GM23338 (cell line): ENCODE results near the gene MYOM3. TPM values are rescaled to one million over a fixed set of nuclear protein-coding genes. Genes with fewer than 3 reads are reported as not detected.

Experiments used
- ATAC-seq: fragments of 200-7000 bp; cut with Tn5 transposase; 3 replicates; pipeline ENCODE4 v1.9.1; 2020
- DNase-seq: peaks from one replicate; pipeline ENCODE4 v3.0.0-alpha.2; 2015; ENCODE audit warnings: low spot score
- H2AFZ ChIP-seq: fragments of 200-600 bp; sonication (generic); 2 replicates; pipeline ENCODE4 v1.8.0; 2016; ENCODE audit warnings: antibody characterized with exemption, mild to moderate bottlenecking, moderate library complexity
- H3F3A ChIP-seq: fragments of 200-600 bp; sonication (generic); replicated peaks from 2 replicates; pipeline ENCODE4 v1.8.0; 2017; ENCODE audit warnings: antibody characterized with exemption, mixed run types, low read depth
- H3K27ac ChIP-seq: fragments of 200-600 bp; sonication (generic); 2 replicates; pipeline ENCODE4 v1.6.1; 2016; ENCODE audit warnings: low read depth
- H3K27me3 ChIP-seq: fragments of 200-600 bp; sonication (generic); 2 replicates; pipeline ENCODE4 v1.8.0; 2016; ENCODE audit warnings: mild to moderate bottlenecking, mixed run types, moderate library complexity; ENCODE audit not compliant: insufficient read depth
- H3K36me3 ChIP-seq: fragments of 200-600 bp; sonication (generic); 2 replicates; pipeline ENCODE4 v1.8.0; 2016; ENCODE audit warnings: mild to moderate bottlenecking; ENCODE audit not compliant: insufficient read depth
- H3K4me1 ChIP-seq: fragments of 200-600 bp; sonication (generic); 2 replicates; pipeline ENCODE4 v1.8.0; 2016; ENCODE audit warnings: mild to moderate bottlenecking, moderate library complexity; ENCODE audit not compliant: insufficient read depth
- H3K4me2 ChIP-seq: fragments of 200-600 bp; sonication (generic); 2 replicates; pipeline ENCODE4 v1.7.1; 2017; ENCODE audit warnings: mixed run types
- H3K4me3 ChIP-seq: fragments of 200-600 bp; sonication (generic); 2 replicates; pipeline ENCODE4 v1.6.1; 2016; ENCODE audit warnings: mixed run types
- H3K79me2 ChIP-seq: fragments of 200-600 bp; sonication (generic); replicated peaks from 2 replicates; pipeline ENCODE4 v1.8.0; 2017; ENCODE audit warnings: mild to moderate bottlenecking; ENCODE audit not compliant: insufficient read depth
- H3K9me2 ChIP-seq: fragments of 200-600 bp; sonication (generic); 2 replicates; pipeline ENCODE4 v1.8.0; 2017; ENCODE audit not compliant: insufficient read depth
- H4K20me1 ChIP-seq: fragments of 200-600 bp; sonication (generic); replicated peaks from 2 replicates; pipeline ENCODE4 v1.8.0; 2017; ENCODE audit warnings: mild to moderate bottlenecking; ENCODE audit not compliant: insufficient read depth
- H3K27ac Mint-ChIP-seq: 2 replicates; pipeline ENCODE4 v1.8.0; 2020; ENCODE audit warnings: inconsistent platforms, mild to moderate bottlenecking, moderate library complexity, mixed read lengths
- H3K27me3 Mint-ChIP-seq: 3 replicates; pipeline ENCODE4 v1.8.0; 2022; ENCODE audit warnings: low read depth, mild to moderate bottlenecking, moderate library complexity, mixed read lengths, inconsistent platforms; ENCODE audit not compliant: insufficient read depth, poor library complexity
- H3K36me3 Mint-ChIP-seq: 3 replicates; pipeline ENCODE4 v1.8.0; 2021; ENCODE audit warnings: low read depth, mild to moderate bottlenecking, inconsistent platforms, moderate library complexity, mixed read lengths
- H3K4me1 Mint-ChIP-seq: 3 replicates; pipeline ENCODE4 v1.8.0; 2020; ENCODE audit warnings: mild to moderate bottlenecking, inconsistent platforms, mixed read lengths
- H3K4me3 Mint-ChIP-seq: 3 replicates; pipeline ENCODE4 v1.8.0; 2021; ENCODE audit warnings: moderate library complexity, mild to moderate bottlenecking, inconsistent platforms, mixed read lengths
- H3K9me3 Mint-ChIP-seq: 3 replicates; pipeline ENCODE4 v1.8.0; 2020; ENCODE audit warnings: moderate library complexity, mild to moderate bottlenecking, inconsistent platforms, mixed read lengths
- CREB1 ChIP-seq: fragments of 250-450 bp; sonication (Bioruptor Pico); IDR thresholded peaks from 2 replicates; pipeline ENCODE4 v1.5.0; 2020; ENCODE audit warnings: low read depth, mild to moderate bottlenecking, moderate library complexity
- EZH2phosphoT487 ChIP-seq: fragments of 200-600 bp; sonication (generic); IDR thresholded peaks from one replicate; pipeline ENCODE4 v1.8.1; 2018; ENCODE audit warnings: antibody characterized with exemption; ENCODE audit not compliant: unreplicated experiment
- REST ChIP-seq: IDR thresholded peaks from one replicate; pipeline ENCODE4 v1.6.1; 2018; ENCODE audit warnings: antibody characterized with exemption; ENCODE audit not compliant: unreplicated experiment
- ZNF114 ChIP-seq: fragments of 250-450 bp; sonication (Bioruptor Pico); IDR thresholded peaks from 2 replicates; pipeline ENCODE4 v1.5.0; 2020; ENCODE audit warnings: mild to moderate bottlenecking, moderate library complexity
- ZNF331 ChIP-seq: fragments of 250-450 bp; sonication (Bioruptor Pico); IDR thresholded peaks from 2 replicates; pipeline ENCODE4 v1.5.0; 2020; ENCODE audit warnings: low read depth, mild to moderate bottlenecking, moderate library complexity
- polyA plus RNA-seq: library from polyadenylated mRNA; unstranded; fragments of >200 nt; fragmentation: Nextera tagmentation; extraction: Ambion mirVana; gene quantifications from 2 replicates; pipeline ENCODE4 v1.2.1, GENCODE V29; 2016
- total RNA-seq: library from RNA; depleted of rRNA; stranded (reverse); fragments of >200 nt; shearing (Covaris generic); gene quantifications from 2 replicates; pipeline ENCODE4 v1.2.3, GENCODE V29; 2014
- TF ChIP-seq, protein P1 (sequence below): fragments of 250-450 bp; sonication (Bioruptor Pico); IDR thresholded peaks from 2 replicates; pipeline ENCODE4 v1.5.0; 2020; ENCODE audit warnings: mild to moderate bottlenecking, moderate library complexity

The MYOM3 gene
- total and polyA plus RNA-seq, 2 experiments from 2014 or later, result not detected

DNA sequence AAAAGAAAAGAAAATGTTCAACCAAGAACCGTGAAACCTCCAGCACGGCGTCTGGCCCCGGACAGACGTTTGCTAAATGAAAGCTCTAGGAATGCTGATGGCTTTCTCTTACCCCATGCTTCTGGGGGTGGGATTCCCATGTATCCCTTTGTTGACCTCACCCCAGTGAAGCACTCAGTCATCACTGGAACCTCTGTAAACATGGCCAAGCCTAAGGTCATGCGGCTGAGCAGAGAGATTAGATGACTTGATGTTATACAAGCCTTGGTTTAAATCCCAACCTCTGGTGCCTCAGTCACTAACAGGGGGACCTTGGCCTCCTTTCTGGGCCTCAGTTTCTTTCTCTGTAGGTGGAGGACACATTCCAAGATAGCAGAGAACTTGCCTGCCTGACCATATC is 2.8 kb upstream of the MYOM3 start (continued):
- TF ChIP-seq, protein P1, sequence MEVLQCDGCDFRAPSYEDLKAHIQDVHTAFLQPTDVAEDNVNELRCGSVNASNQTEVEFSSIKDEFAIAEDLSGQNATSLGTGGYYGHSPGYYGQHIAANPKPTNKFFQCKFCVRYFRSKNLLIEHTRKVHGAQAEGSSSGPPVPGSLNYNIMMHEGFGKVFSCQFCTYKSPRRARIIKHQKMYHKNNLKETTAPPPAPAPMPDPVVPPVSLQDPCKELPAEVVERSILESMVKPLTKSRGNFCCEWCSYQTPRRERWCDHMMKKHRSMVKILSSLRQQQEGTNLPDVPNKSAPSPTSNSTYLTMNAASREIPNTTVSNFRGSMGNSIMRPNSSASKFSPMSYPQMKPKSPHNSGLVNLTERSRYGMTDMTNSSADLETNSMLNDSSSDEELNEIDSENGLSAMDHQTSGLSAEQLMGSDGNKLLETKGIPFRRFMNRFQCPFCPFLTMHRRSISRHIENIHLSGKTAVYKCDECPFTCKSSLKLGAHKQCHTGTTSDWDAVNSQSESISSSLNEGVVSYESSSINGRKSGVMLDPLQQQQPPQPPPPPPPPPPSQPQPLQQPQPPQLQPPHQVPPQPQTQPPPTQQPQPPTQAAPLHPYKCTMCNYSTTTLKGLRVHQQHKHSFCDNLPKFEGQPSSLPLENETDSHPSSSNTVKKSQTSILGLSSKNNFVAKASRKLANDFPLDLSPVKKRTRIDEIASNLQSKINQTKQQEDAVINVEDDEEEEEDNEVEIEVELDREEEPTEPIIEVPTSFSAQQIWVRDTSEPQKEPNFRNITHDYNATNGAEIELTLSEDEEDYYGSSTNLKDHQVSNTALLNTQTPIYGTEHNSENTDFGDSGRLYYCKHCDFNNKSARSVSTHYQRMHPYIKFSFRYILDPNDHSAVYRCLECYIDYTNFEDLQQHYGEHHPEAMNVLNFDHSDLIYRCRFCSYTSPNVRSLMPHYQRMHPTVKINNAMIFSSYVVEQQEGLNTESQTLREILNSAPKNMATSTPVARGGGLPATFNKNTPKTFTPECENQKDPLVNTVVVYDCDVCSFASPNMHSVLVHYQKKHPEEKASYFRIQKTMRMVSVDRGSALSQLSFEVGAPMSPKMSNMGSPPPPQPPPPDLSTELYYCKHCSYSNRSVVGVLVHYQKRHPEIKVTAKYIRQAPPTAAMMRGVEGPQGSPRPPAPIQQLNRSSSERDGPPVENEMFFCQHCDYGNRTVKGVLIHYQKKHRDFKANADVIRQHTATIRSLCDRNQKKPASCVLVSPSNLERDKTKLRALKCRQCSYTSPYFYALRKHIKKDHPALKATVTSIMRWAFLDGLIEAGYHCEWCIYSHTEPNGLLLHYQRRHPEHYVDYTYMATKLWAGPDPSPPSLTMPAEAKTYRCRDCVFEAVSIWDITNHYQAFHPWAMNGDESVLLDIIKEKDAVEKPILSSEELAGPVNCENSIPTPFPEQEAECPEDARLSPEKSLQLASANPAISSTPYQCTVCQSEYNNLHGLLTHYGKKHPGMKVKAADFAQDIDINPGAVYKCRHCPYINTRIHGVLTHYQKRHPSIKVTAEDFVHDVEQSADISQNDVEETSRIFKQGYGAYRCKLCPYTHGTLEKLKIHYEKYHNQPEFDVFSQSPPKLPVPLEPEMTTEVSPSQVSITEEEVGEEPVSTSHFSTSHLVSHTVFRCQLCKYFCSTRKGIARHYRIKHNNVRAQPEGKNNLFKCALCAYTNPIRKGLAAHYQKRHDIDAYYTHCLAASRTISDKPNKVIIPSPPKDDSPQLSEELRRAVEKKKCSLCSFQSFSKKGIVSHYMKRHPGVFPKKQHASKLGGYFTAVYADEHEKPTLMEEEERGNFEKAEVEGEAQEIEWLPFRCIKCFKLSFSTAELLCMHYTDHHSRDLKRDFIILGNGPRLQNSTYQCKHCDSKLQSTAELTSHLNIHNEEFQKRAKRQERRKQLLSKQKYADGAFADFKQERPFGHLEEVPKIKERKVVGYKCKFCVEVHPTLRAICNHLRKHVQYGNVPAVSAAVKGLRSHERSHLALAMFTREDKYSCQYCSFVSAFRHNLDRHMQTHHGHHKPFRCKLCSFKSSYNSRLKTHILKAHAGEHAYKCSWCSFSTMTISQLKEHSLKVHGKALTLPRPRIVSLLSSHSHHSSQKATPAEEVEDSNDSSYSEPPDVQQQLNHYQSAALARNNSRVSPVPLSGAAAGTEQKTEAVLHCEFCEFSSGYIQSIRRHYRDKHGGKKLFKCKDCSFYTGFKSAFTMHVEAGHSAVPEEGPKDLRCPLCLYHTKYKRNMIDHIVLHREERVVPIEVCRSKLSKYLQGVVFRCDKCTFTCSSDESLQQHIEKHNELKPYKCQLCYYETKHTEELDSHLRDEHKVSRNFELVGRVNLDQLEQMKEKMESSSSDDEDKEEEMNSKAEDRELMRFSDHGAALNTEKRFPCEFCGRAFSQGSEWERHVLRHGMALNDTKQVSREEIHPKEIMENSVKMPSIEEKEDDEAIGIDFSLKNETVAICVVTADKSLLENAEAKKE (CRISPR knock-in tag), result no peak
- TF ChIP-seq ZNF331 (CRISPR knock-in tag), result no peak

GRCh38 chr1:24113641-24114033 is 1.7 kb upstream of the MYOM3 start:
- Histone ChIP-seq H3K27me3 (no peaks in the 10 kb centered on the region), H3K36me3 (no peaks in the 10 kb centered on the region), H3F3A (no peaks in the 10 kb centered on the region), H2AFZ (peak overlapping the region; percentile 18; the same call in 1 of the 2 replicates), H3K27ac (no peak overlapping the region), H3K4me1 (peaks cover 23% of the 10 kb centered on the region), H3K4me3 (no peak overlapping the region), H3K4me2 (no peak overlapping the region), H3K9me2 (no peaks in the 10 kb centered on the region), H4K20me1 (no peaks in the 10 kb centered on the region), H3K79me2 (no peaks in the 10 kb centered on the region)
- peaks cover 29% of the 10 kb centered on the region for H3K4me1 Mint-ChIP-seq
- H3K27me3 Mint-ChIP-seq, result peaks cover 22% of the 10 kb centered on the region
- H3K9me3 Mint-ChIP-seq, result no peaks in the 10 kb centered on the region
- no peak for ATAC-seq
- no peak overlapping the region for H3K4me3 Mint-ChIP-seq
- no peaks in the 10 kb centered on the region for H3K36me3 Mint-ChIP-seq
- H3K27ac Mint-ChIP-seq, result no peak overlapping the region
- no peak for DNase-seq
- TF ChIP-seq, protein P1 (CRISPR knock-in tag), result no peak
- TF ChIP-seq EZH2phosphoT487 (no peak), REST (no peak), CREB1 (CRISPR knock-in tag) (no peak), ZNF114 (CRISPR knock-in tag) (no peak)
